Germinal center (tissue), 1 donor: ENCODE results near the gene GRM6.

Experiments used
- DNase-seq: peaks from one replicate; pipeline ENCODE4 v3.0.0; 2012; ENCODE audit warnings: mixed read lengths, low spot score

The GRM6 gene

GRCh38 chr5:178994580-178995340, at the start of gene GRM6:
GRM6 (minus strand) TSS chr5:178995320; CDS start chr5:178994944, 376 bp downstream.
- no peak for DNase-seq

GRCh38 chr5:179044765-179045164, 49.6 kb upstream of the GRM6 start:
- no peak for DNase-seq

GRCh38 chr5:179033004-179033580, 38.0 kb upstream of the GRM6 start:
- no peak for DNase-seq

GRCh38 chr5:179023528-179024189, 28.5 kb upstream of the GRM6 start, which contains the start of gene ZNF879:
ZNF879 (plus strand) TSS chr5:179023804; CDS start chr5:179025005, 1,201 bp downstream.
- peak; percentile 89 for DNase-seq

GRCh38 chr5:179008667-179009066, 13.5 kb upstream of the GRM6 start:
- DNase-seq, result no peak

GRCh38 chr5:179006564-179006963, 11.4 kb upstream of the GRM6 start:
- no peak for DNase-seq

- no peak for DNase-seq
These were observed 3.3 kb upstream of the GRM6 start for GRCh38 chr5:178998441-178998840.

GRCh38 chr5:178997191-178997590, 2.1 kb upstream of the GRM6 start:
- no peak for DNase-seq

GRCh38 chr5:178996156-178996555, 1.0 kb upstream of the GRM6 start:
- DNase-seq, result no peak

GRCh38 chr5:178995341-178995690, 196 bp upstream of the GRM6 start:
- no peak for DNase-seq

- DNase-seq, result no peak
These were observed 1.1 kb downstream of the GRM6 start for GRCh38 chr5:178993955-178994579.

- DNase-seq, result no peak
These were observed 1.8 kb downstream of the GRM6 start for GRCh38 chr5:178993236-178993765.

- no peak for DNase-seq
These were observed 2.7 kb downstream of the GRM6 start for GRCh38 chr5:178992291-178992895.

- no peak for DNase-seq
These were observed 3.7 kb downstream of the GRM6 start for GRCh38 chr5:178991190-178992145.

- no peak for DNase-seq
These were observed 4.6 kb downstream of the GRM6 start for GRCh38 chr5:178990491-178990890.

- no peak for DNase-seq
These were observed 5.8 kb downstream of the GRM6 start for GRCh38 chr5:178989311-178989710.

- DNase-seq, result no peak
These were observed 6.5 kb downstream of the GRM6 start for GRCh38 chr5:178988436-178989220.

GRCh38 chr5:178986326-178986960, 8.7 kb downstream of the GRM6 start:
- DNase-seq, result no peak
